ENCODE measurements around the gene ODC1. TPM values are rescaled to one million over a fixed set of nuclear protein-coding genes. Genes with fewer than 3 reads are reported as not detected.

Gene ODC1
- total and polyA plus RNA-seq, 3 experiments from 2014 or later: 57.1 to 566 (median 565) TPM

DNA sequence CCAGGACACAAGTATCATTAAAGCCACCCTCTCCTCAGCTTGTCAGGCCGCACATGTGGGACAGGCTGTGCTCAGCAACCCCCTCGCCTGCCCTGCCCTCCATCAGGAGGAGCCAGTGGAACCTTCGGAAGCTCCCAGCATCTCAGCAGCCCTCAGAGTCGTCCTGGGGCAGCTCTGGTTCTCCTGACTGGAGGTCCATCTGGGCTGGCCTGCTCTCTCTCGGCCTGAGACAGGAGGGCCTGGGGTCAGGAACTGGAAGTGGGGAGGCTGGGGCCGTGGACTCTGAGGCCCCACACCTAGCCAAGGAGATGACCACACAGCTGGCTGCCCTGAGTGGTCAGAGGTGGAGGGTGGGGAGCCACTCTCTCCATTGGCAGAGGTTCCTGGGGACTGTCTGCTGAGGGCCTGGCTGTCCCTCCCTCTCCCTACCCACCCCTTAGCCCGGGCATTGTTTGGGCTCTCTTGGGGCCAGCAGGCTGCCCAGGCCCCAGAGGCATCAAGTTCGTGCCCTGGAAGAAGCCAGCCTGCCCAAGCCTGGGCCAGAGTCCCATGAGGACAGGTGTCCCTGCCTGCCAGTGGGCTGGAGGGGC is 23.1 kb downstream of the ODC1 start:
- H3K4me1 Mint-ChIP-seq: no peaks in the 10 kb centered on the region
- peaks cover 0 to 2% of the 10 kb centered on the region in 2 donors for H3K27me3 Mint-ChIP-seq
- no peak for DNase-seq
- Histone ChIP-seq H3K4me1 (ENCODE audit: insufficient read depth, low read length) (no peaks in the 10 kb centered on the region), H3K9me3 (ENCODE audit: low read length) (no peaks in the 10 kb centered on the region), H3K27ac (ENCODE audit: low read depth, low read length) (no peak overlapping the region), H3K27me3 (ENCODE audit: insufficient read depth, low read length, poor library complexity, severe bottlenecking) (no peaks in the 10 kb centered on the region), H3K4me3 (ENCODE audit: low read length) (no peak overlapping the region), H3K36me3 (ENCODE audit: insufficient read depth, low read length) (peaks cover 25% of the 10 kb centered on the region)
- H3K9me3 Mint-ChIP-seq: no peaks in the 10 kb centered on the region
- CTCF ChIA-PET: interaction anchor here (1.2 to 1.7 kb wide), 3 partner anchors 10 to 301 kb away, joined by 4 to 6 read pairs (median 5); no protein-coding TSS in a partner anchor
- no peak overlapping the region for H3K27ac Mint-ChIP-seq
- H3K36me3 Mint-ChIP-seq: peaks cover 3 to 72% (median 8%) of the 10 kb centered on the region in 3 donors
- POLR2A ChIA-PET: no interaction called here
- no peak overlapping the region for H3K4me3 Mint-ChIP-seq

DNA sequence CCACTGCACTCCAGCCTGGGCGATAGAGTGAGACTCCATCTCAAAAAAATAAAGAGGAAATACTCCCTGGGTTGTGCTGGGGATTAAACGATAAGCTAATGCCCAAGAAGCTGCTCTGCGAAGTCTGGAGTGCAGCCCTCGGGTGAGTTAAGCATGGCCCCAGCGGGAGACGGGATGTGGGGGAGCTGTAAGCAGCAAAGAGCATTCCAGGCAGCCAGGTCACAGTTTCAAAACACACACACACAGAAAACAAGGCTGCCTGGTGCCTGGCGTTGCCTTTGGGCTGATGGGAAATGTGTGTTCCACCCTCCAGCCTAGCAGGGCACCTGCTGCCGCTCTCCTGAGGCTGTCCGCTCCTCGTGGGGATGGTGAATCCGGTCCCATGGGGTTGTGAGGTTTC is 24.1 kb downstream of the ODC1 start:
- no peaks in the 10 kb centered on the region for H3K4me1 ChIP-seq (ENCODE audit: insufficient read depth, low read length)
- no peaks in the 10 kb centered on the region for H3K27me3 ChIP-seq (ENCODE audit: insufficient read depth, low read length, poor library complexity, severe bottlenecking)
- H3K4me3 Mint-ChIP-seq: no peak overlapping the region
- CTCF ChIA-PET: interaction anchor here (1.2 to 1.7 kb wide), 2 partner anchors 15 to 300 kb away, joined by 4 to 5 read pairs; no protein-coding TSS in a partner anchor
- H3K4me1 Mint-ChIP-seq: no peaks in the 10 kb centered on the region
- no peaks in the 10 kb centered on the region for H3K9me3 ChIP-seq (ENCODE audit: low read length)
- no peak overlapping the region for H3K27ac Mint-ChIP-seq
- H3K9me3 Mint-ChIP-seq: no peaks in the 10 kb centered on the region
- POLR2A ChIA-PET: no interaction called here
- DNase-seq: no peak
- no peak overlapping the region for H3K27ac ChIP-seq (ENCODE audit: low read depth, low read length)
- H3K4me3 ChIP-seq (ENCODE audit: low read length): no peak overlapping the region
- H3K27me3 Mint-ChIP-seq: peaks cover 0 to 2% of the 10 kb centered on the region in 2 donors
- H3K36me3 Mint-ChIP-seq: peaks cover 3 to 81% (median 10%) of the 10 kb centered on the region in 3 donors
- H3K36me3 ChIP-seq (ENCODE audit: insufficient read depth, low read length): peaks cover 25% of the 10 kb centered on the region

DNA sequence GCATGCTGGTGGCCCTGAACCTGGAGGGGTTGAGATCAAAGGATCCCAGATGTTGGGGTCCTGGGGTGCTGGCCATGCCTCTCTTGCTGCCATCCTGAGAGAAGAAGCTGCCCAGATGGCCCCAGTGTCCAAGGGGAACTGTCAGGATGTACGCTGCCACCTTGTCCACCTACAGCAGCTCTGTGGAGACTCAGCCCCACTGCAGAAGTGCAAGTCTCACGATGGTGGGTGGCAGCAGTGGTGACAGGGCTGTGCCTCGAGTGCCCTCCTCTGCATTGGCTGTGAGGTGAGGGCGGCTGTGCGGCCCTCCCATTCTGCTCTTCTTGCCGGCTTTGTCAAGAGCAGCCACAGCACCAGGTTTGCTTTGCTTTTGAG is 24.7 kb downstream of the ODC1 start:
- Histone ChIP-seq H3K4me3 (ENCODE audit: low read length) (no peak overlapping the region), H3K27ac (ENCODE audit: low read depth, low read length) (no peak overlapping the region), H3K9me3 (ENCODE audit: low read length) (no peaks in the 10 kb centered on the region), H3K27me3 (ENCODE audit: insufficient read depth, low read length, poor library complexity, severe bottlenecking) (no peaks in the 10 kb centered on the region), H3K36me3 (ENCODE audit: insufficient read depth, low read length) (peaks cover 25% of the 10 kb centered on the region), H3K4me1 (ENCODE audit: insufficient read depth, low read length) (no peaks in the 10 kb centered on the region)
- POLR2A ChIA-PET: no interaction called here
- CTCF ChIA-PET: interaction anchor here (1.2 to 1.7 kb wide), 4 partner anchors 9 to 351 kb away, joined by 3 to 5 read pairs (median 4); no protein-coding TSS in a partner anchor
- H3K36me3 Mint-ChIP-seq: peaks cover 3 to 85% (median 10%) of the 10 kb centered on the region in 3 donors
- DNase-seq: no peak
- peaks cover 0 to 2% (median 0%) of the 10 kb centered on the region in 3 donors for H3K4me1 Mint-ChIP-seq
- no peaks in the 10 kb centered on the region for H3K9me3 Mint-ChIP-seq
- H3K27me3 Mint-ChIP-seq: peaks cover 0 to 2% of the 10 kb centered on the region in 2 donors
- no peak overlapping the region for H3K27ac Mint-ChIP-seq
- no peak overlapping the region for H3K4me3 Mint-ChIP-seq

DNA sequence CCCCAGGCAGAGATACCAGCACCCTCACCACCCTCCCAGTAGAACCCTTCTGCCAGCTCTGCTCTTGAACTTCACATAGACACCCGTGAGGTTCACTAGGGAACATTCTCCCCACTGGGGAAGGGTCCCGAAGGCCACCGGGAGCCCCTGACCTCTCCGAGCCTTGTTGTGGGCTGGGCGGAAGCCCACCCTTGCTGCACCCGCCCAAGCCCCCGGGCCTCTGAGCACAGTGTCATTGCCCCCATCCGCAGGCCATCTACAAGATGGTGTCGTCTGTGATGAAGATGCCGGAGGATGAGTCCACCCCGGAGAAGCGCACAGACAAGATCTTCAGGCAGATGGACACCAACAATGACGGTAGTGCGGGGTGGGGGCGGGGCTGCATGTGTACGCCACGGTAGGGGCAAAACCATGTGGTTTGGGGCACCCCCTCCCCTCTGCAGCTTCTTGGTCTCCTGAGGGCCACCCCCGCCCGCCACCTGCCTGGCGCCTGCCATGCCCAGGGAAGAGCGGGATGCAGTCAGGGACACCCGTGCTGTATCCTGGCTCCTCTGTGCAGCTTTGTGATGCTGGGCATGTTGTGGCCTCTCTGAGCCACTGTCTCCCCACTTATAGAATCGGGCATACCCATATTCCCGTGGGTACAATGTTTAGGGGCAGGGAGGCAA is 25.3 kb downstream of the ODC1 start:
- Histone ChIP-seq H3K27ac (ENCODE audit: low read depth, low read length) (no peak overlapping the region), H3K27me3 (ENCODE audit: insufficient read depth, low read length, poor library complexity, severe bottlenecking) (no peaks in the 10 kb centered on the region), H3K4me3 (ENCODE audit: low read length) (no peak overlapping the region), H3K4me1 (ENCODE audit: insufficient read depth, low read length) (no peaks in the 10 kb centered on the region), H3K9me3 (ENCODE audit: low read length) (no peaks in the 10 kb centered on the region), H3K36me3 (ENCODE audit: insufficient read depth, low read length) (peaks cover 25% of the 10 kb centered on the region)
- no peaks in the 10 kb centered on the region for H3K9me3 Mint-ChIP-seq
- no peak overlapping the region for H3K27ac Mint-ChIP-seq
- peaks cover 3 to 87% (median 10%) of the 10 kb centered on the region in 3 donors for H3K36me3 Mint-ChIP-seq
- H3K27me3 Mint-ChIP-seq: peaks cover 0 to 2% of the 10 kb centered on the region in 2 donors
- ChIA-PET POLR2A (no interaction called here), CTCF (interaction anchor here (1.2 to 1.5 kb wide), 3 partner anchors 10 to 351 kb away, joined by 3 to 4 read pairs (median 3); no protein-coding TSS in a partner anchor)
- H3K4me3 Mint-ChIP-seq: no peak overlapping the region
- no peak for DNase-seq
- H3K4me1 Mint-ChIP-seq: peaks cover 0 to 2% (median 0%) of the 10 kb centered on the region in 3 donors

DNA sequence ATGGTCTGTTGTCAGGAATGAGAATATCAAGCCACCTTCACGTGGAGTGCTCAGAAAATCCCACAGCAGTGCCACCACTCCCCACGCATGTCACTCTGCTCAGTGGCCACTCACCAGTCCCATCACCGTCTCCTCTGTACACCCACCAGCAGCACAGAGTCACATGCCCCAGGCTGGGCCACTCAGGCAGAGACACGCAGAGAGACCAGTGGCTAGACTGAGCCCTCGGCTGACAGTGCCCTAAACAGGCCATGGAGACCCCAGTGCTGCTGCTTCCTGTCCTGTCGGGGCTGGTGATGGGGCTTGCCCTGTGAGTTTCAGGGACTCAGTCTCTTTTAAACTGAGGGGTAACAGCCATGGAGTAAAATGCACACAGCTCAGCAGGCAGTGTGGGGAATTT is 25.9 kb downstream of the ODC1 start:
- Mint-ChIP-seq H3K9me3 (no peaks in the 10 kb centered on the region), H3K36me3 (peaks cover 3 to 82% (median 6%) of the 10 kb centered on the region in 3 donors), H3K27ac (no peak overlapping the region), H3K4me1 (peaks cover 2 to 3% (median 2%) of the 10 kb centered on the region in 3 donors), H3K27me3 (peaks cover 0 to under 1% of the 10 kb centered on the region in 2 donors), H3K4me3 (no peak overlapping the region)
- no peak for DNase-seq
- Histone ChIP-seq H3K27me3 (ENCODE audit: insufficient read depth, low read length, poor library complexity, severe bottlenecking) (no peaks in the 10 kb centered on the region), H3K4me1 (ENCODE audit: insufficient read depth, low read length) (no peaks in the 10 kb centered on the region), H3K36me3 (ENCODE audit: insufficient read depth, low read length) (peaks cover 25% of the 10 kb centered on the region), H3K4me3 (ENCODE audit: low read length) (no peak overlapping the region), H3K9me3 (ENCODE audit: low read length) (no peaks in the 10 kb centered on the region), H3K27ac (ENCODE audit: low read depth, low read length) (no peak overlapping the region)
- POLR2A ChIA-PET: no interaction called here
- CTCF ChIA-PET: interaction anchor here (1.2 to 2.2 kb wide), 4 partner anchors 11 to 350 kb away, joined by 3 to 11 read pairs (median 4); no protein-coding TSS in a partner anchor

- no peaks in the 10 kb centered on the region for H3K27me3 ChIP-seq (ENCODE audit: insufficient read depth, low read length, poor library complexity, severe bottlenecking)
- H3K36me3 ChIP-seq (ENCODE audit: insufficient read depth, low read length): peaks cover 20% of the 10 kb centered on the region
- ChIA-PET POLR2A (no interaction called here), CTCF (interaction anchor here (1.7 to 2.3 kb wide), 4 partner anchors 11 to 149 kb away, joined by 4 to 11 read pairs (median 9); no protein-coding TSS in a partner anchor)
- no peaks in the 10 kb centered on the region for H3K4me1 ChIP-seq (ENCODE audit: insufficient read depth, low read length)
- DNase-seq: no peak
- no peaks in the 10 kb centered on the region for H3K9me3 ChIP-seq (ENCODE audit: low read length)
- H3K27ac Mint-ChIP-seq: no peak overlapping the region
- H3K9me3 Mint-ChIP-seq: no peaks in the 10 kb centered on the region
- peaks cover 2 to 13% (median 4%) of the 10 kb centered on the region in 3 donors for H3K4me1 Mint-ChIP-seq
- no peak overlapping the region for H3K27ac ChIP-seq (ENCODE audit: low read depth, low read length)
- H3K36me3 Mint-ChIP-seq: peaks cover 3 to 59% (median 3%) of the 10 kb centered on the region in 3 donors
- H3K27me3 Mint-ChIP-seq: no peaks in the 10 kb centered on the region
- no peak overlapping the region for H3K4me3 ChIP-seq (ENCODE audit: low read length)
- no peak overlapping the region for H3K4me3 Mint-ChIP-seq
These were observed 28.4 kb downstream of the ODC1 start for GRCh38 chr2:10419553-10420257.

- Mint-ChIP-seq H3K4me3 (no peak overlapping the region), H3K36me3 (peaks cover 3 to 44% (median 3%) of the 10 kb centered on the region in 3 donors), H3K27me3 (no peaks in the 10 kb centered on the region), H3K4me1 (peaks cover 2 to 13% (median 4%) of the 10 kb centered on the region in 3 donors), H3K9me3 (no peaks in the 10 kb centered on the region), H3K27ac (no peak overlapping the region)
- no peak overlapping the region for H3K4me3 ChIP-seq (ENCODE audit: low read length)
- no peak for DNase-seq
- no peaks in the 10 kb centered on the region for H3K9me3 ChIP-seq (ENCODE audit: low read length)
- ChIA-PET POLR2A (no interaction called here), CTCF (interaction anchor here (0.8 to 2.3 kb wide), 5 partner anchors 9 to 345 kb away, joined by 3 to 11 read pairs (median 4); no protein-coding TSS in a partner anchor)
- H3K27me3 ChIP-seq (ENCODE audit: insufficient read depth, low read length, poor library complexity, severe bottlenecking): no peaks in the 10 kb centered on the region
- H3K36me3 ChIP-seq (ENCODE audit: insufficient read depth, low read length): peaks cover 16% of the 10 kb centered on the region
- H3K27ac ChIP-seq (ENCODE audit: low read depth, low read length): no peak overlapping the region
- H3K4me1 ChIP-seq (ENCODE audit: insufficient read depth, low read length): no peaks in the 10 kb centered on the region
These were observed 30.4 kb downstream of the ODC1 start for GRCh38 chr2:10417551-10418335.
